WTC11 (cell line): ENCODE measurements around the gene LDB2. TPM values are rescaled to one million over a fixed set of nuclear protein-coding genes. Genes with fewer than 3 reads are reported as not detected.

Experiments
- ATAC-seq: fragments of 200-7000 bp; cut with Tn5 transposase; 2 replicates; pipeline ENCODE4 v1.10.0; 2021; ENCODE audit warnings: mild to moderate bottlenecking, moderate library complexity
- CTCF ChIA-PET: fragments of 300-600 bp; sonication (Branson Sonifier 250); formaldehyde crosslinking; loops from one replicate; lab custom pipeline; 2021; ENCODE audit warnings: antibody characterized with exemption; lab: Charles Lee
- POLR2A ChIA-PET: fragments of 350-600 bp; sonication (Branson Sonifier 250); formaldehyde crosslinking; loops from one replicate; lab custom pipeline; 2021; ENCODE audit warnings: antibody characterized with exemption; lab: Charles Lee
- DNase-seq: peaks from one replicate; pipeline ENCODE4 v3.0.0; 2021; ENCODE audit warnings: low spot score
- H3K27ac Mint-ChIP-seq: 2 replicates; pipeline ENCODE4 v1.8.0; 2021; ENCODE audit warnings: mixed read lengths
- H3K27me3 Mint-ChIP-seq: 2 replicates; pipeline ENCODE4 v1.8.0; 2021; ENCODE audit warnings: low read depth, mild to moderate bottlenecking, moderate library complexity, mixed read lengths
- H3K36me3 Mint-ChIP-seq: 2 replicates; pipeline ENCODE4 v1.8.0; 2021; ENCODE audit warnings: mixed read lengths
- H3K4me1 Mint-ChIP-seq: 2 replicates; pipeline ENCODE4 v1.8.0; 2022; ENCODE audit warnings: mixed read lengths
- H3K4me3 Mint-ChIP-seq: 2 replicates; pipeline ENCODE4 v1.8.0; 2021; ENCODE audit warnings: mild to moderate bottlenecking, moderate library complexity, mixed read lengths
- H3K9me3 Mint-ChIP-seq: 2 replicates; pipeline ENCODE4 v1.8.0; 2021; ENCODE audit warnings: mixed read lengths
- FOXK1 ChIP-seq: sonication (generic); formaldehyde crosslinking; IDR thresholded peaks from 2 replicates; pipeline ENCODE4 v1.8.0; 2022; ENCODE audit warnings: mild to moderate bottlenecking, moderate library complexity, missing genetic modification reagents
- FOXP1 ChIP-seq: sonication (generic); formaldehyde crosslinking; IDR thresholded peaks from 2 replicates; pipeline ENCODE4 v1.8.0; 2022; ENCODE audit warnings: missing genetic modification reagents, mild to moderate bottlenecking, moderate library complexity, borderline replicate concordance
- GRHL2 ChIP-seq: fragments of 250-450 bp; sonication (Bioruptor Pico); IDR thresholded peaks from 2 replicates; pipeline ENCODE4 v1.8.0; 2022; ENCODE audit warnings: mild to moderate bottlenecking, moderate library complexity; ENCODE audit not compliant: insufficient replicate concordance, severe bottlenecking
- HMGA2 ChIP-seq: fragments of 250-450 bp; sonication (Bioruptor Pico); IDR thresholded peaks from 2 replicates; pipeline ENCODE4 v1.4.0; 2021; ENCODE audit warnings: mild to moderate bottlenecking, moderate library complexity
- NFATC4 ChIP-seq: fragments of 250-450 bp; sonication (Bioruptor Pico); IDR thresholded peaks from 2 replicates; pipeline ENCODE4 v1.9.0; 2021; ENCODE audit warnings: mild to moderate bottlenecking
- NR1H2 ChIP-seq: sonication (generic); formaldehyde crosslinking; IDR thresholded peaks from 2 replicates; pipeline ENCODE4 v1.9.0; 2021; ENCODE audit warnings: mild to moderate bottlenecking, moderate library complexity, missing genetic modification reagents
- NR2C2 ChIP-seq: sonication (generic); formaldehyde crosslinking; IDR thresholded peaks from 2 replicates; pipeline ENCODE4 v1.8.0; 2022; ENCODE audit warnings: mild to moderate bottlenecking, missing genetic modification reagents
- SP1 ChIP-seq: sonication (generic); formaldehyde crosslinking; conservative IDR thresholded peaks from 2 replicates; pipeline ENCODE4 v1.8.1; 2022; ENCODE audit warnings: missing genetic modification reagents
- TEAD4 ChIP-seq: sonication (generic); formaldehyde crosslinking; IDR thresholded peaks from 2 replicates; pipeline ENCODE4 v1.8.0; 2022; ENCODE audit warnings: mild to moderate bottlenecking, missing genetic modification reagents
- ZBTB21 ChIP-seq: sonication (generic); formaldehyde crosslinking; IDR thresholded peaks from 2 replicates; pipeline ENCODE4 v1.8.1; 2023; ENCODE audit warnings: mild to moderate bottlenecking, missing genetic modification reagents, borderline replicate concordance
- ZNF219 ChIP-seq: sonication (generic); formaldehyde crosslinking; IDR thresholded peaks from 2 replicates; pipeline ENCODE4 v1.8.0; 2023; ENCODE audit warnings: missing genetic modification reagents, mild to moderate bottlenecking, borderline replicate concordance
- ZNF232 ChIP-seq: sonication (generic); formaldehyde crosslinking; IDR thresholded peaks from 2 replicates; pipeline ENCODE4 v1.8.0; 2022; ENCODE audit warnings: mild to moderate bottlenecking, missing genetic modification reagents
- ZNF317 ChIP-seq: sonication (generic); formaldehyde crosslinking; IDR thresholded peaks from 2 replicates; pipeline ENCODE4 v1.8.1; 2023; ENCODE audit warnings: low read depth, mild to moderate bottlenecking, moderate library complexity, missing genetic modification reagents, borderline replicate concordance
- ZNF416 ChIP-seq: fragments of 250-450 bp; sonication (Bioruptor Pico); IDR thresholded peaks from 2 replicates; pipeline ENCODE4 v1.9.0; 2021; ENCODE audit warnings: mild to moderate bottlenecking, inconsistent platforms
- total RNA-seq: library from RNA; stranded (reverse); gene quantifications from 3 replicates; pipeline ENCODE4 v1.2.3, GENCODE V29; 2021
- TF ChIP-seq, protein P1 (sequence below): sonication (generic); formaldehyde crosslinking; IDR thresholded peaks from 2 replicates; pipeline ENCODE4 v1.8.0; 2022; ENCODE audit warnings: mild to moderate bottlenecking, missing genetic modification reagents
- TF ChIP-seq, protein P2 (sequence below): fragments of 250-450 bp; sonication (Bioruptor Pico); IDR thresholded peaks from 2 replicates; pipeline ENCODE4 v1.9.0; 2021; ENCODE audit warnings: mild to moderate bottlenecking
- TF ChIP-seq, protein P3 (sequence below): sonication (generic); formaldehyde crosslinking; IDR thresholded peaks from 2 replicates; pipeline ENCODE4 v1.8.1; 2023; ENCODE audit warnings: mild to moderate bottlenecking, moderate library complexity, missing genetic modification reagents
- TF ChIP-seq, protein P4 (sequence below): fragments of 250-450 bp; sonication (Bioruptor Pico); IDR thresholded peaks from 2 replicates; pipeline ENCODE4 v1.9.0; 2021; ENCODE audit warnings: mild to moderate bottlenecking, borderline replicate concordance
- TF ChIP-seq, protein P5 (sequence below): fragments of 250-450 bp; sonication (Bioruptor Pico); IDR thresholded peaks from 2 replicates; pipeline ENCODE4 v1.9.0; 2021; ENCODE audit warnings: moderate library complexity, mild to moderate bottlenecking, inconsistent platforms, borderline replicate concordance
- TF ChIP-seq, protein P6 (sequence below): sonication (generic); formaldehyde crosslinking; IDR thresholded peaks from 2 replicates; pipeline ENCODE4 v1.8.0; 2023; ENCODE audit warnings: mild to moderate bottlenecking, missing genetic modification reagents
- TF ChIP-seq, protein P7 (sequence below): sonication (generic); formaldehyde crosslinking; IDR thresholded peaks from 2 replicates; pipeline ENCODE4 v1.8.1; 2023; ENCODE audit warnings: mild to moderate bottlenecking, missing genetic modification reagents

Gene LDB2
- total RNA-seq, 1 experiment from 2014 or later, result 62.4 TPM

DNA sequence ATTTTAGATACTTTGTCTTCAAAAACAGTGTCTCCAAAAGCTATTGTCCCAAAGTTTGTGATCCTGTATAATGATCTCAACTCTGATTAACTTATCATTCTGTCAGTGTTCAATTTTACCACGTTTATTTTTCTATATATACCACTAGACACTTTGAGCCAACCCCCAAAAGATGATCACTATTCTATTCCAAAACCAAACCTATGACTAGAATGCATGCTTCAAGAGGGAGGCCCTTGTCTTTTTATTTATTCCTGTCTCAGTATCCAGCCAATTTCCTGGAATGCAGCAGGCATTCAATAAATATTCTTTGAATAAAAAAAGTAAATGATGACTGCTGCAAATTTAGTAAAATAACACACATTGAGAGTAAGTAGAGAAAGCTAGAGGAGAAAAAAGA lies 275.6 kb downstream of the LDB2 start (continued):
- TF ChIP-seq FOXK1 (CRISPR knock-in tag), result no peak
- TF ChIP-seq FOXP1 (CRISPR knock-in tag), result no peak
- TF ChIP-seq, protein P1, sequence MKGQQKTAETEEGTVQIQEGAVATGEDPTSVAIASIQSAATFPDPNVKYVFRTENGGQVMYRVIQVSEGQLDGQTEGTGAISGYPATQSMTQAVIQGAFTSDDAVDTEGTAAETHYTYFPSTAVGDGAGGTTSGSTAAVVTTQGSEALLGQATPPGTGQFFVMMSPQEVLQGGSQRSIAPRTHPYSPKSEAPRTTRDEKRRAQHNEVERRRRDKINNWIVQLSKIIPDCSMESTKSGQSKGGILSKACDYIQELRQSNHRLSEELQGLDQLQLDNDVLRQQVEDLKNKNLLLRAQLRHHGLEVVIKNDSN (CRISPR knock-in tag), result no peak
- no peak for TF ChIP-seq ZBTB21 (CRISPR knock-in tag)
- TF ChIP-seq, protein P2, sequence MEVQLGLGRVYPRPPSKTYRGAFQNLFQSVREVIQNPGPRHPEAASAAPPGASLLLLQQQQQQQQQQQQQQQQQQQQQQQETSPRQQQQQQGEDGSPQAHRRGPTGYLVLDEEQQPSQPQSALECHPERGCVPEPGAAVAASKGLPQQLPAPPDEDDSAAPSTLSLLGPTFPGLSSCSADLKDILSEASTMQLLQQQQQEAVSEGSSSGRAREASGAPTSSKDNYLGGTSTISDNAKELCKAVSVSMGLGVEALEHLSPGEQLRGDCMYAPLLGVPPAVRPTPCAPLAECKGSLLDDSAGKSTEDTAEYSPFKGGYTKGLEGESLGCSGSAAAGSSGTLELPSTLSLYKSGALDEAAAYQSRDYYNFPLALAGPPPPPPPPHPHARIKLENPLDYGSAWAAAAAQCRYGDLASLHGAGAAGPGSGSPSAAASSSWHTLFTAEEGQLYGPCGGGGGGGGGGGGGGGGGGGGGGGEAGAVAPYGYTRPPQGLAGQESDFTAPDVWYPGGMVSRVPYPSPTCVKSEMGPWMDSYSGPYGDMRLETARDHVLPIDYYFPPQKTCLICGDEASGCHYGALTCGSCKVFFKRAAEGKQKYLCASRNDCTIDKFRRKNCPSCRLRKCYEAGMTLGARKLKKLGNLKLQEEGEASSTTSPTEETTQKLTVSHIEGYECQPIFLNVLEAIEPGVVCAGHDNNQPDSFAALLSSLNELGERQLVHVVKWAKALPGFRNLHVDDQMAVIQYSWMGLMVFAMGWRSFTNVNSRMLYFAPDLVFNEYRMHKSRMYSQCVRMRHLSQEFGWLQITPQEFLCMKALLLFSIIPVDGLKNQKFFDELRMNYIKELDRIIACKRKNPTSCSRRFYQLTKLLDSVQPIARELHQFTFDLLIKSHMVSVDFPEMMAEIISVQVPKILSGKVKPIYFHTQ (CRISPR knock-in tag), result no peak
- TF ChIP-seq GRHL2 (CRISPR knock-in tag), result no peak
- no peak for TF ChIP-seq NR1H2 (CRISPR knock-in tag)
- TF ChIP-seq ZNF219 (CRISPR knock-in tag), result no peak
- TF ChIP-seq, protein P3, sequence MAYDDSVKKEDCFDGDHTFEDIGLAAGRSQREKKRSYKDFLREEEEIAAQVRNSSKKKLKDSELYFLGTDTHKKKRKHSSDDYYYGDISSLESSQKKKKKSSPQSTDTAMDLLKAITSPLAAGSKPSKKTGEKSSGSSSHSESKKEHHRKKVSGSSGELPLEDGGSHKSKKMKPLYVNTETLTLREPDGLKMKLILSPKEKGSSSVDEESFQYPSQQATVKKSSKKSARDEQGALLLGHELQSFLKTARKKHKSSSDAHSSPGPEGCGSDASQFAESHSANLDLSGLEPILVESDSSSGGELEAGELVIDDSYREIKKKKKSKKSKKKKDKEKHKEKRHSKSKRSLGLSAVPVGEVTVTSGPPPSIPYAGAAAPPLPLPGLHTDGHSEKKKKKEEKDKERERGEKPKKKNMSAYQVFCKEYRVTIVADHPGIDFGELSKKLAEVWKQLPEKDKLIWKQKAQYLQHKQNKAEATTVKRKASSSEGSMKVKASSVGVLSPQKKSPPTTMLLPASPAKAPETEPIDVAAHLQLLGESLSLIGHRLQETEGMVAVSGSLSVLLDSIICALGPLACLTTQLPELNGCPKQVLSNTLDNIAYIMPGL (CRISPR knock-in tag), result no peak
- no peak for TF ChIP-seq NFATC4 (CRISPR knock-in tag)

DNA sequence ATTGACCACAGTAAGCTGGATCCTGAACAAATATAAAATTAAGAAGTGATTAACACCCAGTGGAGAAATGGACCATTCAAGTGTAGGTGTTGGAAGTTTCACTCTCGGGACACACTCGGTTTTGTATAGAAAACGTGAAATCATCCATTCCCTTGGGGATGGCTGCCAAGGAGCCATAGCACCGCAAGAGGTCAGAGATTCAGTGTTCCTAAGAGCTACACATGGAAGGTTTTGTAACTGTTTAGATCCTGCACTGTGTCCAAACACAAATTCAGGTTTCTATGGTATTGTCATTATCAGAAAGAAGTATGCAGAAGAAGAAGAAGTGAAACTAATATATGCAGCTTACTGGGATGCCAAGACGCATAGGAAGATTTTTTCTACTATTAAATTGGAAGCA lies 281.0 kb downstream of the LDB2 start:
- POLR2A ChIA-PET, result no interaction called here
- CTCF ChIA-PET, result no interaction called here
- no peak for ATAC-seq
- no peak for DNase-seq
- peaks cover 7% of the 10 kb centered on the region for H3K36me3 Mint-ChIP-seq
- no peak overlapping the region for H3K27ac Mint-ChIP-seq
- no peaks in the 10 kb centered on the region for H3K27me3 Mint-ChIP-seq
- no peak overlapping the region for H3K4me3 Mint-ChIP-seq
- H3K4me1 Mint-ChIP-seq, result peaks cover 29% of the 10 kb centered on the region
- peaks cover 7% of the 10 kb centered on the region for H3K9me3 Mint-ChIP-seq
- TF ChIP-seq, protein P4, sequence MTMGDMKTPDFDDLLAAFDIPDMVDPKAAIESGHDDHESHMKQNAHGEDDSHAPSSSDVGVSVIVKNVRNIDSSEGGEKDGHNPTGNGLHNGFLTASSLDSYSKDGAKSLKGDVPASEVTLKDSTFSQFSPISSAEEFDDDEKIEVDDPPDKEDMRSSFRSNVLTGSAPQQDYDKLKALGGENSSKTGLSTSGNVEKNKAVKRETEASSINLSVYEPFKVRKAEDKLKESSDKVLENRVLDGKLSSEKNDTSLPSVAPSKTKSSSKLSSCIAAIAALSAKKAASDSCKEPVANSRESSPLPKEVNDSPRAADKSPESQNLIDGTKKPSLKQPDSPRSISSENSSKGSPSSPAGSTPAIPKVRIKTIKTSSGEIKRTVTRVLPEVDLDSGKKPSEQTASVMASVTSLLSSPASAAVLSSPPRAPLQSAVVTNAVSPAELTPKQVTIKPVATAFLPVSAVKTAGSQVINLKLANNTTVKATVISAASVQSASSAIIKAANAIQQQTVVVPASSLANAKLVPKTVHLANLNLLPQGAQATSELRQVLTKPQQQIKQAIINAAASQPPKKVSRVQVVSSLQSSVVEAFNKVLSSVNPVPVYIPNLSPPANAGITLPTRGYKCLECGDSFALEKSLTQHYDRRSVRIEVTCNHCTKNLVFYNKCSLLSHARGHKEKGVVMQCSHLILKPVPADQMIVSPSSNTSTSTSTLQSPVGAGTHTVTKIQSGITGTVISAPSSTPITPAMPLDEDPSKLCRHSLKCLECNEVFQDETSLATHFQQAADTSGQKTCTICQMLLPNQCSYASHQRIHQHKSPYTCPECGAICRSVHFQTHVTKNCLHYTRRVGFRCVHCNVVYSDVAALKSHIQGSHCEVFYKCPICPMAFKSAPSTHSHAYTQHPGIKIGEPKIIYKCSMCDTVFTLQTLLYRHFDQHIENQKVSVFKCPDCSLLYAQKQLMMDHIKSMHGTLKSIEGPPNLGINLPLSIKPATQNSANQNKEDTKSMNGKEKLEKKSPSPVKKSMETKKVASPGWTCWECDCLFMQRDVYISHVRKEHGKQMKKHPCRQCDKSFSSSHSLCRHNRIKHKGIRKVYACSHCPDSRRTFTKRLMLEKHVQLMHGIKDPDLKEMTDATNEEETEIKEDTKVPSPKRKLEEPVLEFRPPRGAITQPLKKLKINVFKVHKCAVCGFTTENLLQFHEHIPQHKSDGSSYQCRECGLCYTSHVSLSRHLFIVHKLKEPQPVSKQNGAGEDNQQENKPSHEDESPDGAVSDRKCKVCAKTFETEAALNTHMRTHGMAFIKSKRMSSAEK (CRISPR knock-in tag), result no peak
- TF ChIP-seq NR2C2 (CRISPR knock-in tag) (no peak), FOXP1 (CRISPR knock-in tag) (no peak), ZNF416 (no peak), TEAD4 (no peak), ZNF232 (no peak), SP1 (CRISPR knock-in tag) (no peak), ZNF317 (CRISPR knock-in tag) (no peak), GRHL2 (CRISPR knock-in tag) (no peak), ZNF219 (CRISPR knock-in tag) (no peak), NFATC4 (CRISPR knock-in tag) (no peak), HMGA2 (CRISPR knock-in tag) (no peak)
- TF ChIP-seq, protein P5, sequence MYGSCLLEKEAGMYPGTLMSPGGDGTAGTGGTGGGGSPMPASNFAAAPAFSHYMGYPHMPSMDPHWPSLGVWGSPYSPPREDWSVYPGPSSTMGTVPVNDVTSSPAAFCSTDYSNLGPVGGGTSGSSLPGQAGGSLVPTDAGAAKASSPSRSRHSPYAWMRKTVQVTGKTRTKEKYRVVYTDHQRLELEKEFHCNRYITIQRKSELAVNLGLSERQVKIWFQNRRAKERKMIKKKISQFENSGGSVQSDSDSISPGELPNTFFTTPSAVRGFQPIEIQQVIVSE, result no peak
- TF ChIP-seq, protein P6, sequence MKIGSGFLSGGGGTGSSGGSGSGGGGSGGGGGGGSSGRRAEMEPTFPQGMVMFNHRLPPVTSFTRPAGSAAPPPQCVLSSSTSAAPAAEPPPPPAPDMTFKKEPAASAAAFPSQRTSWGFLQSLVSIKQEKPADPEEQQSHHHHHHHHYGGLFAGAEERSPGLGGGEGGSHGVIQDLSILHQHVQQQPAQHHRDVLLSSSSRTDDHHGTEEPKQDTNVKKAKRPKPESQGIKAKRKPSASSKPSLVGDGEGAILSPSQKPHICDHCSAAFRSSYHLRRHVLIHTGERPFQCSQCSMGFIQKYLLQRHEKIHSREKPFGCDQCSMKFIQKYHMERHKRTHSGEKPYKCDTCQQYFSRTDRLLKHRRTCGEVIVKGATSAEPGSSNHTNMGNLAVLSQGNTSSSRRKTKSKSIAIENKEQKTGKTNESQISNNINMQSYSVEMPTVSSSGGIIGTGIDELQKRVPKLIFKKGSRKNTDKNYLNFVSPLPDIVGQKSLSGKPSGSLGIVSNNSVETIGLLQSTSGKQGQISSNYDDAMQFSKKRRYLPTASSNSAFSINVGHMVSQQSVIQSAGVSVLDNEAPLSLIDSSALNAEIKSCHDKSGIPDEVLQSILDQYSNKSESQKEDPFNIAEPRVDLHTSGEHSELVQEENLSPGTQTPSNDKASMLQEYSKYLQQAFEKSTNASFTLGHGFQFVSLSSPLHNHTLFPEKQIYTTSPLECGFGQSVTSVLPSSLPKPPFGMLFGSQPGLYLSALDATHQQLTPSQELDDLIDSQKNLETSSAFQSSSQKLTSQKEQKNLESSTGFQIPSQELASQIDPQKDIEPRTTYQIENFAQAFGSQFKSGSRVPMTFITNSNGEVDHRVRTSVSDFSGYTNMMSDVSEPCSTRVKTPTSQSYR (CRISPR knock-in tag), result no peak
- TF ChIP-seq, protein P7, sequence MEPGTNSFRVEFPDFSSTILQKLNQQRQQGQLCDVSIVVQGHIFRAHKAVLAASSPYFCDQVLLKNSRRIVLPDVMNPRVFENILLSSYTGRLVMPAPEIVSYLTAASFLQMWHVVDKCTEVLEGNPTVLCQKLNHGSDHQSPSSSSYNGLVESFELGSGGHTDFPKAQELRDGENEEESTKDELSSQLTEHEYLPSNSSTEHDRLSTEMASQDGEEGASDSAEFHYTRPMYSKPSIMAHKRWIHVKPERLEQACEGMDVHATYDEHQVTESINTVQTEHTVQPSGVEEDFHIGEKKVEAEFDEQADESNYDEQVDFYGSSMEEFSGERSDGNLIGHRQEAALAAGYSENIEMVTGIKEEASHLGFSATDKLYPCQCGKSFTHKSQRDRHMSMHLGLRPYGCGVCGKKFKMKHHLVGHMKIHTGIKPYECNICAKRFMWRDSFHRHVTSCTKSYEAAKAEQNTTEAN (CRISPR knock-in tag), result no peak
